Neural cell (in vitro differentiated cells): ENCODE results near the gene MOCS2. TPM values are rescaled to one million over a fixed set of nuclear protein-coding genes. Genes with fewer than 3 reads are reported as not detected.
A peak's percentile ranks its signal among the peaks of the same experiment; 100 is the strongest.

Source experiments
- H2AFZ ChIP-seq: fragments of 200-600, 300-800 bp; sonication (generic), shearing (Covaris generic); 2 replicates; pipeline ENCODE4 v1.6.0; 2014; ENCODE audit warnings: low read depth, mild to moderate bottlenecking, antibody characterized with exemption, low read length, moderate library complexity
- H3F3A ChIP-seq: fragments of 200-600 bp; shearing (Covaris generic); 2 replicates; pipeline ENCODE4 v1.6.1; 2016; ENCODE audit warnings: mild to moderate bottlenecking, moderate library complexity, mixed read lengths, antibody characterized with exemption, low read length; ENCODE audit not compliant: insufficient read depth, poor library complexity, severe bottlenecking
- H3K27ac ChIP-seq: fragments of 200-600, 300-800 bp; sonication (generic), shearing (Covaris generic); 2 replicates; pipeline ENCODE4 v1.5.1; 2014; ENCODE audit warnings: mild to moderate bottlenecking, low read length, moderate library complexity
- H3K27me3 ChIP-seq: fragments of 300-800, 200-600 bp; sonication (generic), shearing (Covaris generic); 2 replicates; pipeline ENCODE4 v1.6.0; 2014; ENCODE audit warnings: mild to moderate bottlenecking, low read depth, low read length, moderate library complexity; ENCODE audit not compliant: insufficient read depth
- H3K36me3 ChIP-seq: fragments of 300-800, 200-600 bp; sonication (generic), shearing (Covaris generic); 2 replicates; pipeline ENCODE4 v1.5.1; 2014; ENCODE audit warnings: mild to moderate bottlenecking, antibody characterized with exemption, low read length, moderate library complexity; ENCODE audit not compliant: insufficient read depth
- H3K4me2 ChIP-seq: fragments of 300-800, 200-600 bp; sonication (generic), shearing (Covaris generic); 2 replicates; pipeline ENCODE4 v1.6.0; 2014; ENCODE audit warnings: mild to moderate bottlenecking, low read length
- H3K4me3 ChIP-seq: fragments of 300-800, 200-600 bp; sonication (generic), shearing (Covaris generic); 2 replicates; pipeline ENCODE4 v1.5.1; 2014; ENCODE audit warnings: mild to moderate bottlenecking, low read length, moderate library complexity
- H3K79me2 ChIP-seq: fragments of 200-600 bp; shearing (Covaris generic); replicated peaks from 2 replicates; pipeline ENCODE4 v1.6.0; 2014; ENCODE audit warnings: mild to moderate bottlenecking, low read length, moderate library complexity; ENCODE audit not compliant: insufficient read depth
- H3K9ac ChIP-seq: fragments of 300-800, 200-600 bp; sonication (generic), shearing (Covaris generic); 2 replicates; pipeline ENCODE4 v1.6.1; 2016; ENCODE audit warnings: mild to moderate bottlenecking, low read length, mixed read lengths
- H3K9me2 ChIP-seq: fragments of 200-600 bp; shearing (Covaris generic); 2 replicates; pipeline ENCODE4 v1.6.1; 2016; ENCODE audit warnings: mild to moderate bottlenecking, low read length, mixed read lengths; ENCODE audit not compliant: insufficient read depth
- H3K9me3 ChIP-seq: fragments of 200-600, 300-800 bp; sonication (generic), shearing (Covaris generic); 2 replicates; pipeline ENCODE4 v1.6.1; 2016; ENCODE audit warnings: mild to moderate bottlenecking, mixed run types, low read length, moderate library complexity, mixed read lengths
- H4K20me1 ChIP-seq: fragments of 200-600 bp; shearing (Covaris generic); 2 replicates; pipeline ENCODE4 v1.6.1; 2016; ENCODE audit warnings: mild to moderate bottlenecking, mixed run types; ENCODE audit not compliant: insufficient read depth
- CTCF ChIP-seq: fragments of 450-650 bp; IDR thresholded peaks from 2 replicates; pipeline ENCODE4 v1.5.1; 2014; ENCODE audit warnings: antibody characterized with exemption, mild to moderate bottlenecking, moderate library complexity; ENCODE audit not compliant: poor library complexity, severe bottlenecking
- EP300 ChIP-seq: fragments of 450-650 bp; conservative IDR thresholded peaks from 2 replicates; pipeline ENCODE4 v1.6.1; 2014; ENCODE audit warnings: antibody characterized with exemption, mild to moderate bottlenecking, moderate library complexity; ENCODE audit not compliant: poor library complexity, severe bottlenecking
- EZH2 ChIP-seq: fragments of 200-600, 300-800 bp; shearing (Covaris generic), sonication (generic); IDR thresholded peaks from 2 replicates; pipeline ENCODE4 v1.6.1; 2014; ENCODE audit warnings: antibody characterized with exemption, low read length, borderline replicate concordance, mild to moderate bottlenecking; ENCODE audit not compliant: insufficient read depth, poor library complexity, severe bottlenecking
- MXI1 ChIP-seq: fragments of 450-650 bp; conservative IDR thresholded peaks from 2 replicates; pipeline ENCODE4 v1.6.1; 2014; ENCODE audit warnings: antibody characterized with exemption, mild to moderate bottlenecking; ENCODE audit not compliant: poor library complexity, severe bottlenecking
- POLR2AphosphoS5 ChIP-seq: IDR thresholded peaks from 2 replicates; pipeline ENCODE4 v1.6.1; 2012
- RAD21 ChIP-seq: fragments of 450-650 bp; conservative IDR thresholded peaks from 2 replicates; pipeline ENCODE4 v1.6.1; 2014; ENCODE audit warnings: antibody characterized with exemption, mild to moderate bottlenecking, moderate library complexity
- REST ChIP-seq: IDR thresholded peaks from 2 replicates; pipeline ENCODE4 v1.6.1; 2012; ENCODE audit warnings: borderline replicate concordance
- SMC3 ChIP-seq: fragments of 450-650 bp; conservative IDR thresholded peaks from 2 replicates; pipeline ENCODE4 v1.6.1; 2014; ENCODE audit warnings: antibody characterized with exemption, mild to moderate bottlenecking, moderate library complexity; ENCODE audit not compliant: poor library complexity
- TAF1 ChIP-seq: IDR thresholded peaks from 2 replicates; pipeline ENCODE4 v1.6.1; 2012; ENCODE audit warnings: low read depth
- polyA plus RNA-seq: library from polyadenylated mRNA; depleted of rRNA; stranded (reverse); fragments of >200 nt; gene quantifications from 2 replicates; pipeline ENCODE4 v1.2.3, GENCODE V29; 2014

Gene MOCS2
- polyA plus RNA-seq, 1 donor from 2014 or later, result 71.0 TPM

GRCh38 chr5:53110156-53110555 is 599 bp upstream of the MOCS2 start:
- H3K4me3 ChIP-seq, result peak overlapping the region; percentile 79
- no peak overlapping the region for H3K27ac ChIP-seq
- peak overlapping the region; percentile 98 for H2AFZ ChIP-seq
- TF ChIP-seq RAD21 (peak; percentile 3), EP300 (no peak), TAF1 (no peak)
- no peaks in the 10 kb centered on the region for H3K79me2 ChIP-seq
- no peaks in the 10 kb centered on the region for H4K20me1 ChIP-seq
- H3K27me3 ChIP-seq, result no peaks in the 10 kb centered on the region
- H3K9me3 ChIP-seq, result no peaks in the 10 kb centered on the region
- no peaks in the 10 kb centered on the region for H3F3A ChIP-seq
- H3K4me2 ChIP-seq, result peak overlapping the region; percentile 26
- no peaks in the 10 kb centered on the region for H3K36me3 ChIP-seq
- no peaks in the 10 kb centered on the region for H3K9me2 ChIP-seq
- H3K9ac ChIP-seq, result peak overlapping the region; percentile 70

- Histone ChIP-seq H3K4me2 (peak overlapping the region; percentile 47), H3K36me3 (no peaks in the 10 kb centered on the region), H3K9ac (peak overlapping the region; percentile 70), H3K27ac (no peak overlapping the region), H3K79me2 (no peaks in the 10 kb centered on the region), H3K9me3 (no peaks in the 10 kb centered on the region), H3K9me2 (no peaks in the 10 kb centered on the region), H4K20me1 (no peaks in the 10 kb centered on the region), H3K4me3 (peak overlapping the region; percentile 79), H3F3A (no peaks in the 10 kb centered on the region), H2AFZ (peak overlapping the region; percentile 41), H3K27me3 (no peaks in the 10 kb centered on the region)
- TF ChIP-seq POLR2AphosphoS5, result no peak
- no peak for TF ChIP-seq CTCF
- no peak for TF ChIP-seq REST
- TF ChIP-seq MXI1, result no peak
- TF ChIP-seq RAD21, result no peak
- TF ChIP-seq SMC3, result no peak
- TF ChIP-seq EP300, result no peak
- TF ChIP-seq TAF1, result no peak
- TF ChIP-seq EZH2, result no peak
Measured at GRCh38 chr5:53109056-53109442, 508 bp downstream of the MOCS2 start.
